GM12891 (cell line): ENCODE data around the gene MYL5.

Source experiments
- POLR2A ChIP-seq: IDR thresholded peaks from 2 replicates; pipeline ENCODE4 v1.6.1; 2011; ENCODE audit warnings: low read depth, low read length, control low read depth
- POLR2AphosphoS5 ChIP-seq: IDR thresholded peaks from 2 replicates; pipeline ENCODE4 v1.6.1; 2011; ENCODE audit warnings: low read depth, low read length, control low read depth
- TAF1 ChIP-seq: IDR thresholded peaks from 2 replicates; pipeline ENCODE4 v1.6.1; 2011; ENCODE audit warnings: low read depth, low read length, control low read depth

- TF ChIP-seq POLR2AphosphoS5 = no peak
- TF ChIP-seq POLR2A = no peak
- TF ChIP-seq TAF1 = no peak
Observed at GRCh38 chr4:653831-654502, 20.4 kb upstream of the MYL5 start.
